GM12891 (cell line): ENCODE measurements around the gene C16orf86.

Experiments used
- POLR2A ChIP-seq: IDR thresholded peaks from 2 replicates; pipeline ENCODE4 v1.6.1; 2011; ENCODE audit warnings: low read depth, low read length, control low read depth
- POLR2AphosphoS5 ChIP-seq: IDR thresholded peaks from 2 replicates; pipeline ENCODE4 v1.6.1; 2011; ENCODE audit warnings: low read depth, low read length, control low read depth
- POU2F2 ChIP-seq: IDR thresholded peaks from 2 replicates; pipeline ENCODE4 v1.6.1; 2011; ENCODE audit warnings: low read depth, mild to moderate bottlenecking, control low read depth, low read length, moderate library complexity
- SPI1 ChIP-seq: IDR thresholded peaks from 2 replicates; pipeline ENCODE4 v1.6.1; 2011; ENCODE audit warnings: low read depth, low read length, control low read depth
- TAF1 ChIP-seq: IDR thresholded peaks from 2 replicates; pipeline ENCODE4 v1.6.1; 2011; ENCODE audit warnings: low read depth, low read length, control low read depth

- TF ChIP-seq POLR2A = no peak
- no peak for TF ChIP-seq POLR2AphosphoS5
- no peak for TF ChIP-seq POU2F2
- no peak for TF ChIP-seq TAF1
- TF ChIP-seq SPI1 = no peak
Observed at GRCh38 chr16:67669499-67670101, 3.0 kb downstream of the C16orf86 start.
